Measurements from ENCODE around the gene ETFB.

DNA sequence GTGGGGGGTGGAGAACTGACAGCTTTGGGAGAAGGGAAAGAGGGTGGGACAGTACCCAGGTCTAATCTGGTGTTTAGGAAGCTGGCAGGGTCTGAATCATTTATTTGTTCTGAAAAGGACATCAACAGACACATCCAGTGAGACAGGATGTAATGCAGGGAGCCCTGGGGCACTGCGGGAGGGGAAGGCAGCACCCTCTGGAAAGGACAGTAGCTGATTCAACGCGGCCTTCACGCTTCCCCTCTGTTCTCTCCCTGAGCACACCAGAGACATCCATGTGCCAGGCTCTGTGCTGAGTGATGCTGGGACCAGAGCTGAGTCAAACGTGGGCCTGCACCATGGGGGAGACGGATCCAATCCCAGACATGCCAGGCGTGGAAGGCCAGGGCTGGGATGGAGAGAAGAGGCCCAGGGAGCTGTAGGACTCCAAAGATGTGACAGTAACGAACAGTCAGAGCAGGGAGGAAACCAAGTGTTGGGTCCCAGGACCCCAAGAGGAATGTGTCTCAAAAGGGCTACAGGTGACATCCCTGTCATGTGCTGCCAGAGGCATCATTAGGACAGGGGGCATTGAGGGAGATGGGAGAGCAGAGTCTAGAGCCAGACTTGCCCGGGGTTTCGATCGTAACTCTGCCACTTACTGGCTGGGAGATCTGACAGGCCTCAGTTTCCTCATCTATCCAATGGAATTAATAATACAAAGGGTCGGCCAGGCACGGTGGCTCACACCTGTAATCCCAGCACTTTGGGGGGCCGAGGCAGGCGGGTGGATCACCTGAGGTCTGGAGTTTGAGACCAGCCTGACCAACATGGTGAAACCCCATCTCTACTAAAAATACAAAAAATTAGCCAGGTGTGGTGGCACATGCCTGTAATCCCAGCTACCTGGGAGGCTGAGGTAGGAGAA is 1.7 kb downstream of the ETFB start:
- TF ChIP-seq, protein P1, sequence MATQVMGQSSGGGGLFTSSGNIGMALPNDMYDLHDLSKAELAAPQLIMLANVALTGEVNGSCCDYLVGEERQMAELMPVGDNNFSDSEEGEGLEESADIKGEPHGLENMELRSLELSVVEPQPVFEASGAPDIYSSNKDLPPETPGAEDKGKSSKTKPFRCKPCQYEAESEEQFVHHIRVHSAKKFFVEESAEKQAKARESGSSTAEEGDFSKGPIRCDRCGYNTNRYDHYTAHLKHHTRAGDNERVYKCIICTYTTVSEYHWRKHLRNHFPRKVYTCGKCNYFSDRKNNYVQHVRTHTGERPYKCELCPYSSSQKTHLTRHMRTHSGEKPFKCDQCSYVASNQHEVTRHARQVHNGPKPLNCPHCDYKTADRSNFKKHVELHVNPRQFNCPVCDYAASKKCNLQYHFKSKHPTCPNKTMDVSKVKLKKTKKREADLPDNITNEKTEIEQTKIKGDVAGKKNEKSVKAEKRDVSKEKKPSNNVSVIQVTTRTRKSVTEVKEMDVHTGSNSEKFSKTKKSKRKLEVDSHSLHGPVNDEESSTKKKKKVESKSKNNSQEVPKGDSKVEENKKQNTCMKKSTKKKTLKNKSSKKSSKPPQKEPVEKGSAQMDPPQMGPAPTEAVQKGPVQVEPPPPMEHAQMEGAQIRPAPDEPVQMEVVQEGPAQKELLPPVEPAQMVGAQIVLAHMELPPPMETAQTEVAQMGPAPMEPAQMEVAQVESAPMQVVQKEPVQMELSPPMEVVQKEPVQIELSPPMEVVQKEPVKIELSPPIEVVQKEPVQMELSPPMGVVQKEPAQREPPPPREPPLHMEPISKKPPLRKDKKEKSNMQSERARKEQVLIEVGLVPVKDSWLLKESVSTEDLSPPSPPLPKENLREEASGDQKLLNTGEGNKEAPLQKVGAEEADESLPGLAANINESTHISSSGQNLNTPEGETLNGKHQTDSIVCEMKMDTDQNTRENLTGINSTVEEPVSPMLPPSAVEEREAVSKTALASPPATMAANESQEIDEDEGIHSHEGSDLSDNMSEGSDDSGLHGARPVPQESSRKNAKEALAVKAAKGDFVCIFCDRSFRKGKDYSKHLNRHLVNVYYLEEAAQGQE (IDR thresholded peaks at IDR 0.05; ENCODE audit: low read depth): no peak
- no peak for TF ChIP-seq POLR2A (IDR thresholded peaks at IDR 0.05; ENCODE audit: borderline replicate concordance, extremely low read depth, insufficient read depth, insufficient read length)
- TF ChIP-seq, protein P2, sequence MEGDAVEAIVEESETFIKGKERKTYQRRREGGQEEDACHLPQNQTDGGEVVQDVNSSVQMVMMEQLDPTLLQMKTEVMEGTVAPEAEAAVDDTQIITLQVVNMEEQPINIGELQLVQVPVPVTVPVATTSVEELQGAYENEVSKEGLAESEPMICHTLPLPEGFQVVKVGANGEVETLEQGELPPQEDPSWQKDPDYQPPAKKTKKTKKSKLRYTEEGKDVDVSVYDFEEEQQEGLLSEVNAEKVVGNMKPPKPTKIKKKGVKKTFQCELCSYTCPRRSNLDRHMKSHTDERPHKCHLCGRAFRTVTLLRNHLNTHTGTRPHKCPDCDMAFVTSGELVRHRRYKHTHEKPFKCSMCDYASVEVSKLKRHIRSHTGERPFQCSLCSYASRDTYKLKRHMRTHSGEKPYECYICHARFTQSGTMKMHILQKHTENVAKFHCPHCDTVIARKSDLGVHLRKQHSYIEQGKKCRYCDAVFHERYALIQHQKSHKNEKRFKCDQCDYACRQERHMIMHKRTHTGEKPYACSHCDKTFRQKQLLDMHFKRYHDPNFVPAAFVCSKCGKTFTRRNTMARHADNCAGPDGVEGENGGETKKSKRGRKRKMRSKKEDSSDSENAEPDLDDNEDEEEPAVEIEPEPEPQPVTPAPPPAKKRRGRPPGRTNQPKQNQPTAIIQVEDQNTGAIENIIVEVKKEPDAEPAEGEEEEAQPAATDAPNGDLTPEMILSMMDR (IDR thresholded peaks at IDR 0.05 in 2 of 3, conservative IDR thresholded peaks at IDR 0.05 in 1 of 3; ENCODE audit: borderline replicate concordance in 1 of 3, insufficient read depth in 1 of 3, low read depth in 2 of 3, low read length in 2 of 3): no peak
- TF ChIP-seq YY1 (IDR thresholded peaks at IDR 0.05; ENCODE audit: extremely low read depth, insufficient replicate concordance, low read depth, low read length): no peak
- no peak for TF ChIP-seq ZNF274 (IDR thresholded peaks at IDR 0.05; ENCODE audit: low read depth, low read length)
- no peak for TF ChIP-seq RAD21 (IDR thresholded peaks at IDR 0.05; ENCODE audit: low read depth)
- TF ChIP-seq TCF7L2 (IDR thresholded peaks at IDR 0.05; ENCODE audit: borderline replicate concordance, extremely low read depth, insufficient read depth, insufficient read length): no peak
- TF ChIP-seq, protein P3, sequence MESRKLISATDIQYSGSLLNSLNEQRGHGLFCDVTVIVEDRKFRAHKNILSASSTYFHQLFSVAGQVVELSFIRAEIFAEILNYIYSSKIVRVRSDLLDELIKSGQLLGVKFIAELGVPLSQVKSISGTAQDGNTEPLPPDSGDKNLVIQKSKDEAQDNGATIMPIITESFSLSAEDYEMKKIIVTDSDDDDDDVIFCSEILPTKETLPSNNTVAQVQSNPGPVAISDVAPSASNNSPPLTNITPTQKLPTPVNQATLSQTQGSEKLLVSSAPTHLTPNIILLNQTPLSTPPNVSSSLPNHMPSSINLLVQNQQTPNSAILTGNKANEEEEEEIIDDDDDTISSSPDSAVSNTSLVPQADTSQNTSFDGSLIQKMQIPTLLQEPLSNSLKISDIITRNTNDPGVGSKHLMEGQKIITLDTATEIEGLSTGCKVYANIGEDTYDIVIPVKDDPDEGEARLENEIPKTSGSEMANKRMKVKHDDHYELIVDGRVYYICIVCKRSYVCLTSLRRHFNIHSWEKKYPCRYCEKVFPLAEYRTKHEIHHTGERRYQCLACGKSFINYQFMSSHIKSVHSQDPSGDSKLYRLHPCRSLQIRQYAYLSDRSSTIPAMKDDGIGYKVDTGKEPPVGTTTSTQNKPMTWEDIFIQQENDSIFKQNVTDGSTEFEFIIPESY (IDR thresholded peaks at IDR 0.05; ENCODE audit: extremely low read depth, insufficient replicate concordance, low read length): no peak
- no peak for TF ChIP-seq EZH2 (IDR thresholded peaks at IDR 0.05)
- TF ChIP-seq, protein P4, sequence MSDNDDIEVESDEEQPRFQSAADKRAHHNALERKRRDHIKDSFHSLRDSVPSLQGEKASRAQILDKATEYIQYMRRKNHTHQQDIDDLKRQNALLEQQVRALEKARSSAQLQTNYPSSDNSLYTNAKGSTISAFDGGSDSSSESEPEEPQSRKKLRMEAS (IDR thresholded peaks at IDR 0.05): no peak
- no peak for TF ChIP-seq EZH2phosphoT487 (IDR thresholded peaks at IDR 0.05; ENCODE audit: borderline replicate concordance)
- no peak for TF ChIP-seq POLR2AphosphoS5 (IDR thresholded peaks at IDR 0.05; ENCODE audit: low read depth, low read length)
- no peak for TF ChIP-seq EGR1 (IDR thresholded peaks at IDR 0.05; ENCODE audit: low read depth)
- no peak for TF ChIP-seq SP1 (IDR thresholded peaks at IDR 0.05; ENCODE audit: low read depth)

All from HCT116 (cell line).